Measurements from ENCODE around the gene MYO3A. TPM values are rescaled to one million over a fixed set of nuclear protein-coding genes. Genes with fewer than 3 reads are reported as not detected.

MYO3A gene
- total and polyA plus RNA-seq, 2 donors (not counting 3 experiments of a cell fraction or from before 2014, with no cell fraction given), result not detected

- Histone ChIP-seq H2AFZ (ENCODE audit: low read depth, low read length) (no peak overlapping the region), H3K4me2 (ENCODE audit: insufficient read depth, low read length) (no peak overlapping the region), H3K27ac (ENCODE audit: insufficient read depth, low read depth, low read length) (no peak overlapping the region), H4K20me1 (replicated peaks; ENCODE audit: control insufficient read depth, extremely low read depth, insufficient read depth, low read length) (no peaks in the 10 kb centered on the region), H3K9me1 (replicated peaks; ENCODE audit: control insufficient read depth, extremely low read depth, insufficient read depth, low read length) (no peaks in the 10 kb centered on the region), H3K79me2 (ENCODE audit: control insufficient read depth, insufficient read depth, low read length) (no peaks in the 10 kb centered on the region), H3K9ac (replicated peaks; ENCODE audit: extremely low read depth, insufficient read depth, low read length) (no peak overlapping the region), H3K4me3 (replicated peaks in 1 of 3; ENCODE audit: insufficient read depth in 1 of 3, low read depth in 1 of 3, low read length in 3 of 3) (no peak overlapping the region), H3K27me3 (ENCODE audit: control insufficient read depth in 2 of 2, insufficient read depth in 2 of 2, low read length in 2 of 2) (no peaks in the 10 kb centered on the region), H3K36me3 (ENCODE audit: control insufficient read depth in 2 of 2, extremely low read depth in 1 of 2, insufficient read depth in 2 of 2, low read length in 2 of 2) (no peaks in the 10 kb centered on the region), H3K4me1 (ENCODE audit: control insufficient read depth, extremely low read depth, insufficient read depth, low read length) (no peaks in the 10 kb centered on the region), H3K9me3 (replicated peaks; ENCODE audit: control insufficient read depth, insufficient read depth, low read length) (peaks cover 2% of the 10 kb centered on the region)
- intact Hi-C loops (cut with micrococcal nuclease) (no loop called here), dilution Hi-C loops (cut with MboI; ENCODE audit: extremely low pct_ligation_motif_present, low sequenced_read_pairs) (no loop called here)
- FAIRE-seq (no peak), DNase-seq (ENCODE audit: low read depth, low spot score) (no peak)
- ChIA-PET CTCF (no interaction called here), POLR2A (no interaction called here)
- TF ChIP-seq, protein P1, sequence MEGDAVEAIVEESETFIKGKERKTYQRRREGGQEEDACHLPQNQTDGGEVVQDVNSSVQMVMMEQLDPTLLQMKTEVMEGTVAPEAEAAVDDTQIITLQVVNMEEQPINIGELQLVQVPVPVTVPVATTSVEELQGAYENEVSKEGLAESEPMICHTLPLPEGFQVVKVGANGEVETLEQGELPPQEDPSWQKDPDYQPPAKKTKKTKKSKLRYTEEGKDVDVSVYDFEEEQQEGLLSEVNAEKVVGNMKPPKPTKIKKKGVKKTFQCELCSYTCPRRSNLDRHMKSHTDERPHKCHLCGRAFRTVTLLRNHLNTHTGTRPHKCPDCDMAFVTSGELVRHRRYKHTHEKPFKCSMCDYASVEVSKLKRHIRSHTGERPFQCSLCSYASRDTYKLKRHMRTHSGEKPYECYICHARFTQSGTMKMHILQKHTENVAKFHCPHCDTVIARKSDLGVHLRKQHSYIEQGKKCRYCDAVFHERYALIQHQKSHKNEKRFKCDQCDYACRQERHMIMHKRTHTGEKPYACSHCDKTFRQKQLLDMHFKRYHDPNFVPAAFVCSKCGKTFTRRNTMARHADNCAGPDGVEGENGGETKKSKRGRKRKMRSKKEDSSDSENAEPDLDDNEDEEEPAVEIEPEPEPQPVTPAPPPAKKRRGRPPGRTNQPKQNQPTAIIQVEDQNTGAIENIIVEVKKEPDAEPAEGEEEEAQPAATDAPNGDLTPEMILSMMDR (IDR thresholded peaks at IDR 0.05; ENCODE audit: extremely low read depth in 1 of 2, insufficient read depth in 1 of 2, low read depth in 1 of 2, low read length in 2 of 2), result no peak
- TF ChIP-seq FOS (IDR thresholded peaks at IDR 0.05; ENCODE audit: borderline replicate concordance, insufficient read depth, low read length), result no peak
- TF ChIP-seq POLR2A (IDR thresholded peaks at IDR 0.05; ENCODE audit: low read depth, low read length), result no peak
- no peak for TF ChIP-seq GATA2 (IDR thresholded peaks at IDR 0.05; ENCODE audit: insufficient read depth, insufficient read length, low read depth, low read length)
- TF ChIP-seq MYC (IDR thresholded peaks at IDR 0.05; ENCODE audit: low read depth, low read length), result no peak
- TF ChIP-seq POLR2AphosphoS5 (IDR thresholded peaks at IDR 0.05; ENCODE audit: insufficient read depth, low read depth, low read length), result no peak
- TF ChIP-seq, protein P2, sequence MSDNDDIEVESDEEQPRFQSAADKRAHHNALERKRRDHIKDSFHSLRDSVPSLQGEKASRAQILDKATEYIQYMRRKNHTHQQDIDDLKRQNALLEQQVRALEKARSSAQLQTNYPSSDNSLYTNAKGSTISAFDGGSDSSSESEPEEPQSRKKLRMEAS (IDR thresholded peaks at IDR 0.05; ENCODE audit: insufficient read depth, insufficient read length), result no peak
- no peak for TF ChIP-seq JUN (IDR thresholded peaks at IDR 0.05; ENCODE audit: borderline replicate concordance, insufficient read depth, insufficient read length, low read depth)
- no TSS peak for BruUV-seq (replicated peaks)
These were observed 88.8 kb downstream of the MYO3A start for GRCh38 chr10:26022831-26023230.

Data from endothelial cell of umbilical vein (primary cell).